ENCODE data around the gene A1BG. TPM values are rescaled to one million over a fixed set of nuclear protein-coding genes. Genes with fewer than 3 reads are reported as not detected.

A1BG gene
- polyA plus RNA-seq, 1 donor, result 2.6 TPM

Other genes with a start within 250 kb of the A1BG start
- 12.1 TPM for gene ZNF329, start 202.7 kb downstream of the A1BG start, polyA plus RNA-seq (ENCODE audit: insufficient read length)
- 11.5 TPM for gene ZNF274, start 170.4 kb downstream of the A1BG start, polyA plus RNA-seq (ENCODE audit: insufficient read length)
- gene ZNF544, start 124.6 kb downstream of the A1BG start, polyA plus RNA-seq (ENCODE audit: insufficient read length), result 17.6 TPM
- gene ZNF8, start 74.5 kb downstream of the A1BG start, polyA plus RNA-seq (ENCODE audit: insufficient read length), result 5.7 TPM
- gene ERVK3-1, start 48.1 kb downstream of the A1BG start, polyA plus RNA-seq (ENCODE audit: insufficient read length), result 33.0 TPM
- 3.2 TPM for gene ZSCAN22, start 26.5 kb downstream of the A1BG start, polyA plus RNA-seq (ENCODE audit: insufficient read length)
- 2.4 TPM for gene ZNF497, start 9.3 kb upstream of the A1BG start, polyA plus RNA-seq (ENCODE audit: insufficient read length)
- gene ZNF837, start 27.5 kb upstream of the A1BG start, polyA plus RNA-seq (ENCODE audit: insufficient read length), result 1.6 TPM
- gene RPS5, start 33.8 kb upstream of the A1BG start, polyA plus RNA-seq (ENCODE audit: insufficient read length), result 1,753 TPM
- gene RNF225, start 42.2 kb upstream of the A1BG start, polyA plus RNA-seq (ENCODE audit: insufficient read length), result not detected
- gene ZNF584, start 55.2 kb upstream of the A1BG start, polyA plus RNA-seq (ENCODE audit: insufficient read length), result 5.4 TPM
- gene ZNF132, start 86.7 kb upstream of the A1BG start, polyA plus RNA-seq (ENCODE audit: insufficient read length), result 6.1 TPM
- 4.0 TPM for gene ZNF324B, start 98.1 kb upstream of the A1BG start, polyA plus RNA-seq (ENCODE audit: insufficient read length)
- 6.3 TPM for gene ZNF324, start 113.6 kb upstream of the A1BG start, polyA plus RNA-seq (ENCODE audit: insufficient read length)
- 8.7 TPM for gene ZNF446, start 122.9 kb upstream of the A1BG start, polyA plus RNA-seq (ENCODE audit: insufficient read length)
- 6.1 TPM for gene SLC27A5, start 158.5 kb upstream of the A1BG start, polyA plus RNA-seq (ENCODE audit: insufficient read length)
- 11.6 TPM for gene ZBTB45, start 166.3 kb upstream of the A1BG start, polyA plus RNA-seq (ENCODE audit: insufficient read length)
- 357 TPM for gene TRIM28, start 190.6 kb upstream of the A1BG start, polyA plus RNA-seq (ENCODE audit: insufficient read length)
- 77.9 TPM for gene CHMP2A, start 201.6 kb upstream of the A1BG start, polyA plus RNA-seq (ENCODE audit: insufficient read length)
- gene UBE2M, start 205.1 kb upstream of the A1BG start, polyA plus RNA-seq (ENCODE audit: insufficient read length), result 74.0 TPM
- 19.9 TPM for gene MZF1, start 219.8 kb upstream of the A1BG start, polyA plus RNA-seq (ENCODE audit: insufficient read length)

Measured in hindlimb muscle (tissue), 1 donor.